Vagina (tissue), 2 donors: ENCODE data around the gene HCAR3. TPM values are rescaled to one million over a fixed set of nuclear protein-coding genes. Genes with fewer than 3 reads are reported as not detected.
"Not testable (repeated sequence)": the region's sequence is repeated elsewhere in the genome, so short reads cannot be mapped to it uniquely, and the experiment has no call there.

Experiments
- DNase-seq, 2 donors: peaks; one replicate each; pipeline ENCODE4 v3.0.0-alpha.2; 2017; ENCODE audit errors: extremely low spot score in 2 of 2
- H3K27ac ChIP-seq: fragments of 200-600 bp; sonication (generic); one replicate; pipeline ENCODE4 v1.5.1; 2019
- H3K27me3 ChIP-seq: fragments of 200-600 bp; sonication (generic); one replicate; pipeline ENCODE4 v1.5.1; 2019
- H3K36me3 ChIP-seq, 2 donors: fragments of 200-600 bp; sonication (generic); one replicate each; pipeline ENCODE4 v1.5.1; 2017 to 2019
- H3K4me1 ChIP-seq: fragments of 200-600 bp; sonication (generic); one replicate; pipeline ENCODE4 v1.5.1; 2019
- H3K4me3 ChIP-seq, 2 donors: fragments of 200-600 bp; sonication (generic); 1 replicate in 1 of 2; 2 replicates in 1 of 2; pipeline ENCODE4 v1.5.1; 2016 to 2019
- H3K9me3 ChIP-seq: fragments of 200-600 bp; sonication (generic); one replicate; pipeline ENCODE4 v1.5.1; 2019
- POLR2A ChIP-seq, 2 donors: fragments of 450-650 bp; IDR thresholded peaks; one replicate each; pipeline ENCODE4 v1.6.1; 2017; ENCODE audit warnings: antibody characterized with exemption in 2 of 2, mild to moderate bottlenecking in 2 of 2, moderate library complexity in 2 of 2
- POLR2AphosphoS5 ChIP-seq, 2 donors: sonication (generic); formaldehyde crosslinking; IDR thresholded peaks; one replicate each; pipeline ENCODE4 v1.9.0; 2017; ENCODE audit warnings: antibody characterized with exemption in 2 of 2, mild to moderate bottlenecking in 2 of 2, low read depth in 1 of 2; ENCODE audit not compliant: insufficient read depth in 1 of 2
- intact Hi-C: fragments of 100-400 bp; cut with DNase I; formaldehyde crosslinking; loops from one replicate; pipeline ENCODE4 v1.15.1; 2023
- total RNA-seq: library from RNA; depleted of rRNA; stranded (reverse); fragments of >200 nt; gene quantifications from one replicate; pipeline ENCODE4 v1.2.3, GENCODE V29; 2016
- TF ChIP-seq, protein P1 (sequence below), 3 experiments: fragments of 450-650 bp in 2 of 3; fragments of 200-600 bp in 1 of 3; sonication (generic) in 1 of 3; IDR thresholded peaks; one replicate each; pipeline ENCODE4 v1.5.1; 2017 to 2019; ENCODE audit warnings: antibody characterized with exemption in 3 of 3, mild to moderate bottlenecking in 2 of 3, moderate library complexity in 2 of 3

The HCAR3 gene
- 0.74 TPM for total RNA-seq

- H3K4me1 ChIP-seq, result peaks cover 11% of the 10 kb centered on the region
- H3K27me3 ChIP-seq, H3K9me3 ChIP-seq, H3K4me3 ChIP-seq, H3K36me3 ChIP-seq, H3K27ac ChIP-seq, DNase-seq, intact Hi-C loops: not testable (repeated sequence)
These were observed at the start of gene HCAR3 for GRCh38 chr12:122716658-122717057. Gene HCAR3, minus strand, starts transcription at chr12:122716811. Its CDS starts 74 bp downstream, at chr12:122716737.

GRCh38 chr12:122757568-122757967 is 41.0 kb upstream of the HCAR3 start:
- peaks cover 21% of the 10 kb centered on the region for H3K4me1 ChIP-seq
- TF ChIP-seq, protein P1, sequence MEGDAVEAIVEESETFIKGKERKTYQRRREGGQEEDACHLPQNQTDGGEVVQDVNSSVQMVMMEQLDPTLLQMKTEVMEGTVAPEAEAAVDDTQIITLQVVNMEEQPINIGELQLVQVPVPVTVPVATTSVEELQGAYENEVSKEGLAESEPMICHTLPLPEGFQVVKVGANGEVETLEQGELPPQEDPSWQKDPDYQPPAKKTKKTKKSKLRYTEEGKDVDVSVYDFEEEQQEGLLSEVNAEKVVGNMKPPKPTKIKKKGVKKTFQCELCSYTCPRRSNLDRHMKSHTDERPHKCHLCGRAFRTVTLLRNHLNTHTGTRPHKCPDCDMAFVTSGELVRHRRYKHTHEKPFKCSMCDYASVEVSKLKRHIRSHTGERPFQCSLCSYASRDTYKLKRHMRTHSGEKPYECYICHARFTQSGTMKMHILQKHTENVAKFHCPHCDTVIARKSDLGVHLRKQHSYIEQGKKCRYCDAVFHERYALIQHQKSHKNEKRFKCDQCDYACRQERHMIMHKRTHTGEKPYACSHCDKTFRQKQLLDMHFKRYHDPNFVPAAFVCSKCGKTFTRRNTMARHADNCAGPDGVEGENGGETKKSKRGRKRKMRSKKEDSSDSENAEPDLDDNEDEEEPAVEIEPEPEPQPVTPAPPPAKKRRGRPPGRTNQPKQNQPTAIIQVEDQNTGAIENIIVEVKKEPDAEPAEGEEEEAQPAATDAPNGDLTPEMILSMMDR (IDR thresholded peaks at IDR 0.05), result no peak
- no peak for TF ChIP-seq POLR2A (IDR thresholded peaks at IDR 0.05)
- TF ChIP-seq POLR2AphosphoS5 (IDR thresholded peaks at IDR 0.05; ENCODE audit: insufficient read depth in 1 of 2, low read depth in 1 of 2), result no peak
- no peaks in the 10 kb centered on the region for H3K27me3 ChIP-seq
- no peak overlapping the region for H3K4me3 ChIP-seq
- H3K27ac ChIP-seq, result no peak overlapping the region
- intact Hi-C loops, result no loop called here
- DNase-seq, result no peak
- peaks cover 0 to 50% of the 10 kb centered on the region in 2 donors for H3K36me3 ChIP-seq
- no peaks in the 10 kb centered on the region for H3K9me3 ChIP-seq

- Histone ChIP-seq H3K9me3 (no peaks in the 10 kb centered on the region), H3K4me3 (no peak overlapping the region), H3K36me3 (peaks cover 0 to 40% of the 10 kb centered on the region in 2 donors), H3K27me3 (no peaks in the 10 kb centered on the region), H3K27ac (no peak overlapping the region), H3K4me1 (peaks cover 21% of the 10 kb centered on the region)
- intact Hi-C loops, result loop anchor here (2.0 kb wide), 1 partner anchor 64 kb away; no protein-coding TSS in a partner anchor
- TF ChIP-seq POLR2A (IDR thresholded peaks at IDR 0.05) (no peak), POLR2AphosphoS5 (IDR thresholded peaks at IDR 0.05; ENCODE audit: insufficient read depth in 1 of 2, low read depth in 1 of 2) (no peak)
- TF ChIP-seq, protein P1 (IDR thresholded peaks at IDR 0.05), result no peak
- no peak for DNase-seq
These were observed 38.2 kb upstream of the HCAR3 start for GRCh38 chr12:122754790-122755189.

GRCh38 chr12:122753319-122753650 is 36.7 kb upstream of the HCAR3 start:
- H3K27me3 ChIP-seq, result no peaks in the 10 kb centered on the region
- H3K4me1 ChIP-seq, result peaks cover 21% of the 10 kb centered on the region
- peaks cover 0 to 25% of the 10 kb centered on the region in 2 donors for H3K36me3 ChIP-seq
- TF ChIP-seq, protein P1 (IDR thresholded peaks at IDR 0.05), result no peak
- no peak for TF ChIP-seq POLR2A (IDR thresholded peaks at IDR 0.05)
- TF ChIP-seq POLR2AphosphoS5 (IDR thresholded peaks at IDR 0.05; ENCODE audit: insufficient read depth in 1 of 2, low read depth in 1 of 2), result no peak
- intact Hi-C loops, result loop anchor here (2.0 kb wide), 1 partner anchor 114 kb away; no protein-coding TSS in a partner anchor
- DNase-seq, result no peak
- no peaks in the 10 kb centered on the region for H3K9me3 ChIP-seq
- peak overlapping the region; percentile 75 to 87 for H3K4me3 ChIP-seq
- H3K27ac ChIP-seq, result peak overlapping the region; percentile 89

DNA sequence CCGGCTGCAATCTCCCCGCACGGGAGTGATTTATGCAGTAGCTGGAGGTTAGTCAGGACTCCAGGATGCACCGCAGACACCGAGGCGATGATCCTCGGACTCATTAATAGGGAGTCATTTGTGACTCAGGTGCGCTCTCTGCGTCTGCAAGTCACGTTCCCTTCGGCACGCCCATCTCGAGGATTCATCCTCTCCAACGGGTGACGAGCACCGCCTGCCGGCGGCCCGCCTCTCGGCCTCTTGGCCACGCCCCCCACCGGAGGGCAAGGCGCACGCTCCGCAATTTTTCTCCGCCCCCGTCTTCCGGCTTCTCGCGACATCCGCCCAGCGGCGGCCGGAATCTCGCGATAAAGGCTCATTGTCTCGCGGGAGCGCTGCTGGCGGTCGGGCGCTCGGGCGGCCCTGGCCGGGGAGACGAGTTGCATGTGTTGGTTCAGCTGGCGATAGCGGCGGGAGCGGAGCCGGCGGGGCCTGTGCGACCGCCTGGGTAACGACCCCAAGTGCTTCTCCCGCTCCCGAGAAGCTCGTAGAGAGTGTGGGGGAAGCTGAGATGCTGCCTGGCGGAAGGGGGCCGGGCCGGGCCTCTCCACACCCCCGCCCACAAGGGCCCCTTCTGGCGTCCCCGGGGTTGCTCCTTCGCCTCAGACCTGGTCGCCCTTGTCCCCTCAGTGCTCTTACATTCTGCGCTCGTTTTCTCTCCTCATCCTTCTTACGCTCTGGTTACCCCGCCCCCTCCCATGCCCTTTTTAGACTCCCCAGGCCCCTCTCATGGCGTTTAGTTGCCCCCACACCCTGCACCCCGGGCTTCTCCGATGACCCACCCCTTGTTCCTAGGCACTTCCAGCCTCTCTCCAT is 36.1 kb upstream of the HCAR3 start, which contains the start of gene DENR:
TSS of gene DENR (plus strand) at position 361 of the 855 bp plus-strand sequence. CDS start 878 bp downstream, outside the sequence.
- TF ChIP-seq, protein P1 (IDR thresholded peaks at IDR 0.05), result peak; percentile 80 to 89 (median 81)
- TF ChIP-seq POLR2A (IDR thresholded peaks at IDR 0.05) (peak in 1 of 2 donors; percentile 55), POLR2AphosphoS5 (IDR thresholded peaks at IDR 0.05; ENCODE audit: insufficient read depth in 1 of 2, low read depth in 1 of 2) (peak; percentile 92 to 99)
- intact Hi-C loops, result loop anchor here (2.0 kb wide), 1 partner anchor 114 kb away; no protein-coding TSS in a partner anchor
- no peaks in the 10 kb centered on the region for H3K9me3 ChIP-seq
- H3K27ac ChIP-seq, result peak within 1 kb of the TSS; percentile 89
- no peaks in the 10 kb centered on the region for H3K27me3 ChIP-seq
- peaks cover 0 to 19% of the 10 kb centered on the region in 2 donors for H3K36me3 ChIP-seq
- peak within 1 kb of the TSS; percentile 75 to 87 for H3K4me3 ChIP-seq
- peaks cover 21% of the 10 kb centered on the region for H3K4me1 ChIP-seq
- DNase-seq, result peak; percentile 97 to 99

DNA sequence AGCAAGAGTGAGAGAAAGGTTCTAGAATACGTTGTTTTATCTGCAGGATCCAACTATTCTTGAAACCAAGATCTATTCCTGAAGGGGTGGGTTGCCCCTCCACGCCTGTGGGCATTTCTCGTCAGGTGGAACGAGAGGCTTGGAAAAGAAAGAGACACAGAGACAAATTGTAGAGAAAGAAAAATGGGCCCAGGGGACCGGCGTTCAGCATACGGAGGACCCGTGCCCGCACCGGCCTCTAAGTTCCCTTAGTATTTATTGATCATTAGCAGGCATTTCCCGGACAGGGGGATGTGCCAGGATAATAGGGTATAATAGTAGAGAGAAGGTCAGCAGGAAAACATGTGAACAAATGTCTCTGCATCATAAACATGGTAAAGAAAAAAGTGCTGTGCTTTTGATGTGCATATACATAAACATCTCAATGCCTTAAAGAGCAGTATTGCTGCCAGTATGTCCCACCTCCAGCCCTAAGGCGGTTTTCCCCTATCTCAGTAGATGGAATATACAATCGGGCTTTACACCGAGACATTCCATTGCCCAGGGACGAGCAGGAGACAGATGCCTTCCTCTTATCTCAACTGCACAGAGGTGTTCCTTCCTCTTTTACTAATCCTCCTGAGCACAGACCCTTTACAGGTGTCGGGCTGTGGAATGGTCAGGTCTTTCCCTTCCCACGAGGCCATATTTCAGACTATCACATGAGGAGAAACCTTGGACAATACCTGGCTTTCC is 34.3 kb upstream of the HCAR3 start:
- DNase-seq, H3K27ac ChIP-seq, H3K27me3 ChIP-seq, intact Hi-C loops, H3K9me3 ChIP-seq, H3K4me3 ChIP-seq: not testable (repeated sequence)
- H3K4me1 ChIP-seq, result peaks cover 21% of the 10 kb centered on the region
- peaks cover 0 to 13% of the 10 kb centered on the region in 2 donors for H3K36me3 ChIP-seq
